Measurements from ENCODE around the gene GALNT10. TPM values are rescaled to one million over a fixed set of nuclear protein-coding genes. Genes with fewer than 3 reads are reported as not detected.

GALNT10 gene
- total RNA-seq, 2 donors from 2014 or later, result 30.2 to 43.4 TPM

DNA sequence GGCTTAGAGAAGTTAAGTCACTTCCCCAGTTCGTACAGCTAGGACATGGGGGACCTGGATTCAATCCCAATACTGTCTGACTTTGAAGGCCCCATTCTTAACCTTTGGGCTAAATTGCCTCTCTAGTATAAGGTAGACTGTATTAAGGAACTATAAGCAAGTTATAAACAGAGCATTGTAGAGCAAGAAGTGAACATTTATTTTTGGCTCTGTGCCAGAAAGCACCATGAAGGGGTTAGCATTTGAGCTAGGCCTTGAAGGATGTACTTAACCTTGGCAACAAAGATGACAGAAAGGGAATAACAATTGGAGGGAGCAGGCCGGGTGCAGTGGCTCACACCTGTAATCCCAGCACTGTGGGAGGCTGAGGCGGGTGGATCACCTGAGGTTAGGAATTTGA lies 32.8 kb downstream of the GALNT10 start:
- peaks cover 19% of the 10 kb centered on the region for H3K4me1 Mint-ChIP-seq
- no peak overlapping the region for H3K27ac Mint-ChIP-seq
- no peaks in the 10 kb centered on the region for H3K27me3 Mint-ChIP-seq (ENCODE audit: insufficient read depth)
- H3K9ac ChIP-seq (ENCODE audit: extremely low read depth, low read length, poor library complexity, severe bottlenecking), result no peak overlapping the region
- TF ChIP-seq CTCF (conservative IDR thresholded peaks at IDR 0.05), result no peak
- H3K27me3 ChIP-seq (ENCODE audit: control insufficient read depth, insufficient read depth, low read length, poor library complexity, severe bottlenecking), result no peaks in the 10 kb centered on the region
- H3K4me3 Mint-ChIP-seq, result no peak overlapping the region
- no peak for DNase-seq
- H3K9me3 Mint-ChIP-seq, result peaks cover 23% of the 10 kb centered on the region
- peaks cover 22% of the 10 kb centered on the region for H3K9me3 ChIP-seq (ENCODE audit: control insufficient read depth, low read length)
- no peaks in the 10 kb centered on the region for H3K4me1 ChIP-seq (ENCODE audit: control insufficient read depth, insufficient read depth, low read length)
- 80 to 93% methylated on average over 2 to 3 of the region's 3 CpGs for WGBS, 2 experiments (ENCODE audit: insufficient coverage in 1 of 2, insufficient read length in 1 of 2)
- H3K4me3 ChIP-seq (ENCODE audit: low read length), result no peak overlapping the region
- H3K27ac ChIP-seq (ENCODE audit: low read depth, low read length), result no peak overlapping the region
- peaks cover 39% of the 10 kb centered on the region for H3K36me3 Mint-ChIP-seq (ENCODE audit: low read depth)
- peaks cover 31% of the 10 kb centered on the region for H3K36me3 ChIP-seq (ENCODE audit: control insufficient read depth, insufficient read depth, low read length)

DNA sequence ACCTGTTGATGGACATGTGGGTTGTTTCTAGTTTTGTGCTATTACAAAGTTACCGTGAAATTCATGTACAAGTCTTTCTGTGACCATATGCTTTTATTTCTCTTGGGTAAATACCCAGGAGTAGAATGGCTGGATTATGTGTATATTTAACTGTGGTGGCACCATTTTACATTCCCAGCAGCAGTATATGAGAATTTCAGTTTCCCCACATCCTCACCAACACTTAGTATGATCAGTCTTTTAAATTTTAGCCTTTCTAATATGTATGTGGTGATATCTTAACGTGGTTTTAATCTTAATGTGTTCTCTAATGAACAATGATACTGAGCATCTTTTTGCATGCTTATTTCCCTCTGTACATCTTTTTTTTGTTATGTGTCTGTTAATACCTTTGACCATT lies 36.6 kb downstream of the GALNT10 start:
- Histone ChIP-seq H3K4me1 (ENCODE audit: control insufficient read depth, insufficient read depth, low read length) (no peaks in the 10 kb centered on the region), H3K27ac (ENCODE audit: low read depth, low read length) (no peak overlapping the region), H3K9ac (ENCODE audit: extremely low read depth, low read length, poor library complexity, severe bottlenecking) (no peak overlapping the region), H3K27me3 (ENCODE audit: control insufficient read depth, insufficient read depth, low read length, poor library complexity, severe bottlenecking) (no peaks in the 10 kb centered on the region), H3K9me3 (ENCODE audit: control insufficient read depth, low read length) (peaks cover 26% of the 10 kb centered on the region), H3K36me3 (ENCODE audit: control insufficient read depth, insufficient read depth, low read length) (peaks cover 27% of the 10 kb centered on the region), H3K4me3 (ENCODE audit: low read length) (peak overlapping the region; percentile 44)
- H3K27me3 Mint-ChIP-seq (ENCODE audit: insufficient read depth), result no peaks in the 10 kb centered on the region
- DNase-seq, result no peak
- H3K9me3 Mint-ChIP-seq, result peaks cover 23% of the 10 kb centered on the region
- H3K4me1 Mint-ChIP-seq, result peaks cover under 1% of the 10 kb centered on the region
- no peak overlapping the region for H3K27ac Mint-ChIP-seq
- peaks cover 32% of the 10 kb centered on the region for H3K36me3 Mint-ChIP-seq (ENCODE audit: low read depth)
- H3K4me3 Mint-ChIP-seq, result no peak overlapping the region
- no peak for TF ChIP-seq CTCF (conservative IDR thresholded peaks at IDR 0.05)
- 48% methylated on average over 2 of the region's 2 CpGs; no CpG with 5 or more reads in 1 of the 2 experiments for WGBS, 2 experiments (ENCODE audit: insufficient coverage in 1 of 2, insufficient read length in 1 of 2)

DNA sequence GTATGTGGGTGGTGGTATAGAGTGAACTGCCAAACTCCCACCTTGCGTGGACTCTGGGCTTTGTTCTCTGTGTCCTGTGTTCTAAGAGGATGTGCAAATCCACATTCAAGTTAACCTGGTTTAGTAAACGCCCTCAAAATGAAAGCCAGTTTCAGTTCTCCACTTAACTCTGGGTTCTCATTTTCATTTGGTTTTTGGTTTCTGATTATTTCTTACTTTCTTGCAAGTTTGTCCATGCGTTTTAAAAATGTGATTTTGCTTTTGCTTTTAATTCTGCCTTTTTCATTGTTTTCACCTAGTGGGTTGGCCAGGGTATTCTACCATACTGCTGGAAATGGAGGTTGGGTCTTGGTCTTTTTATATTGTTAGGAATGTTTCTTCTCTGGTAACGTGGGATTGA lies 38.2 kb downstream of the GALNT10 start:
- peaks cover 27% of the 10 kb centered on the region for H3K36me3 ChIP-seq (ENCODE audit: control insufficient read depth, insufficient read depth, low read length)
- DNase-seq, result no peak
- no peak for TF ChIP-seq CTCF (conservative IDR thresholded peaks at IDR 0.05)
- Mint-ChIP-seq H3K27ac (no peak overlapping the region), H3K36me3 (ENCODE audit: low read depth) (peaks cover 26% of the 10 kb centered on the region), H3K27me3 (ENCODE audit: insufficient read depth) (no peaks in the 10 kb centered on the region), H3K4me1 (peaks cover 5% of the 10 kb centered on the region), H3K4me3 (no peak overlapping the region), H3K9me3 (peaks cover 23% of the 10 kb centered on the region)
- no peak overlapping the region for H3K27ac ChIP-seq (ENCODE audit: low read depth, low read length)
- H3K9me3 ChIP-seq (ENCODE audit: control insufficient read depth, low read length), result peaks cover 26% of the 10 kb centered on the region
- no peak overlapping the region for H3K4me3 ChIP-seq (ENCODE audit: low read length)
- H3K9ac ChIP-seq (ENCODE audit: extremely low read depth, low read length, poor library complexity, severe bottlenecking), result no peak overlapping the region
- 71 to 90% methylated on average over 1 to 4 of the region's 4 CpGs for WGBS, 2 experiments (ENCODE audit: insufficient coverage in 1 of 2, insufficient read length in 1 of 2)
- H3K27me3 ChIP-seq (ENCODE audit: control insufficient read depth, insufficient read depth, low read length, poor library complexity, severe bottlenecking), result no peaks in the 10 kb centered on the region
- no peaks in the 10 kb centered on the region for H3K4me1 ChIP-seq (ENCODE audit: control insufficient read depth, insufficient read depth, low read length)

Data from endodermal cell (in vitro differentiated cells).